Fibroblast of gingiva (primary cell): ENCODE results near the gene SPIN3.
A peak's percentile ranks its signal among the peaks of the same experiment; 100 is the strongest.
"Not testable (repeated sequence)": the region's sequence is repeated elsewhere in the genome, so short reads cannot be mapped to it uniquely, and the experiment has no call there.

Experiments
- DNase-seq: peaks from one replicate; pipeline ENCODE4 v3.0.0-alpha.2; 2011; ENCODE audit warnings: low read depth

SPIN3 gene

DNA sequence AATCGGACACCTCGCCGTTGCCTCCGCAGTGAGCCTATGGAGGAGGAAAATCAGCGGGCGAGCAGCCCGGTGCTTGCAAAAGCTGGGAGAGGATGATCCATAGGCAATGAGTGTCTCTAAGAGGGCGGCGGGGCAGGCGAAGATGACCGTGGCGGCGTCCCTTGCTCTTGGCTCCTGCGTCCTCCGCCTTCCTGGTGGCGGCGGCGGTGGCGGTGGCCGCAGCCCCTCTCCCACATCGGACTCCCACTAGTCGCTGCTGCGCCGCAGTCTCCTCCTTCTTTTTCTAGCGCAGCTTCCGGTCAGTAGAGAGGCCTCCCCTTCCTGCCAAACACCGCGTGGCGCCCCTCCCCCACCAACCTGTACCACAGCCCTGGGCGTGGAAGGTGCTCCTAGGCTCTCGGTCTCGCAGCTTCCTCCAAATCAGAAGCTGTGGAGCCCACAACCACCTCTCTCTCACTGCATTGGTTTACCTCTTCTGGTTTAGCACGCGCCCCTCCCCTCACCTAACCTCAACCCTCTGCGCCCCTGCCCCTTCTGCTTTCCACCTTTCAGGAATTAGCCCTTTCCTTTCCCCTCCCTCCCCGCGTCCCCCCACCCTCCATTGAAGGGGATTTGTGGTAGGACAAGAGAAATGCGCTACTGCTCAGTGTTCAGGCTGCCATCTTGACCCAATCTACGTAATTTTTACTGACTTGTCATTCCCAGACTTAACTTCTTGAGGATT, at the start of gene SPIN3:
TSS of gene SPIN3 (minus strand) at position 271 of the 724 bp plus-strand sequence. CDS start 594 bp downstream, outside the sequence.
- peak; percentile 53 for DNase-seq

DNA sequence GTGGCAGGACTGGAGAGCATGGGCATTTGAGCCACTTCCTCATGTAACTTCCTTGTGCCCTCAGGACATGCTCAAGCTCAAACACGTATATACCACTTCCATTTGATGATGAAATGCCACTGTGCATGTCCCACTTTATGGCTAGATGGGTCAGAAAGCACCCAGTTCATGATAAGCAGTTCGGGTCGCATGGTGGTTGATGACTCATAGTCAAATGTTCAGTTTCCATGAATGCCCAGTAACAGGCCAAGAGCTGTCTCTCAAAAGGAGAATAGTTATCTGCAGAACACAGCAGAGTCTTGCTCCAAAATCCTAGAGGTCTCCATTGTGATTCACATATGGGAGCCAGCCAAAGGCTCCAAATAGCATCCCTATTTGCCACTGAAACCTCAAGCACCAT, 48.9 kb upstream of the SPIN3 start:
- DNase-seq, result no peak

DNA sequence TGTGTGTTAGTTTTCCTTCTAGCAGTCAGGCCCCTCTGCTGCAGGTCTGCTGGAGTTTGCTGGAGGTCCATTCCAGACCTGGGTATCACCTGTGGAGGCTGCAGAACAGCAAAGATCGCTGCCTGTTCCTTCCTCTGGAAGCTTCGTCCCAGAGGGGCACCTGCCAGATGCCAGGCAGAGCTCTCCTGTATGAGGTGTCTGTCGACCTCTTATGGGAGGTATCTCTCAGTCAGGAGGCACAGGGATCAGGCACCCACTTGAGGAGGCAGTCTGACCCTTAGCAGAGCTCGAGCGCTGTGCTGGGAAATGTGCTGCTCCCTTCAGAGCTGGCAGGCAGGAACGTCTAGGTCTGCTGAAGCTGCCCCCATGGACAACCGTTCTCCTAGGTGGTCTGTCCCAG, 41.9 kb upstream of the SPIN3 start:
- DNase-seq, result not testable (repeated sequence)

DNA sequence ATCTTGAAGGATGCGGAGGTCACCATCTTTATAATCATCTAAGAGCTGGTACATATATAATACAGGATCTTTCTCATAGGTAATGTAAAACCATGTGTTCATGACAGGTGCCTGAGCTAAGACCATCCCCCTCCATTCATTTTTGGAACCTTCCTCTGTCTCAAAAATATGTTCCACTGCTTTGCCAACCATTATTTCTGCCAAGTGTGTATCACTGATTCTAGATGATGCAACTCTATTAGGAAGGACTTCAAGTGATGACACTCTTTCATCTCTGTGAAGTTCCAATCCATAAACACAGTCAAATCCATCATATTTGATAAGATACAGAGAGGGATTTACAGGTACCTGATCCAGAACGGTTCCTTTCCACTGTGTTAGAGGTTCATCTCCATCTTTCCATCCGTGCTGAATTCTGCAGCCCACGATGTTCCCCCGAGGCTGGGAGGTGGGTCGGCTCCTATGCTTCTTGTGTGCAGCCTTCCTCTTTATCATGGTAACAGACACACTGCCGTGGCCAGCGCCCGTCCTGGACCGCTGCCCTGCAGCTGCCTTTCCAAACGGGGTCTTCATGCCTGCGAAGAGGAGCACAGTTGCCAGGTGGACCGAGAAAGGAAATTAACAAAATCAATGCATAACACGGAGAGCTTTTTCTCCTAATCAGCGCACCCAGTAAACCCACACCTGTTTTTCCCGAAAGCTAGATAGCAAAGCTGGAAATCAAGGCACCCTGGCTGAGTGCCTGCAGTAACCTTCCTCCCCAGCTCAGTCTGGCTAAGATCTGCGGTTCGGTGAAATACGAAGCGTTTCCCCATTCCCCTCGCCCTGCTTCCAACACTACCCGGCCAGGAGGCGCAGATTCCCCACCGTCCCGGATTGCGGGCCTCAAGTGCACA, 718 bp downstream of the SPIN3 start:
- DNase-seq, result peak; percentile 0

DNA sequence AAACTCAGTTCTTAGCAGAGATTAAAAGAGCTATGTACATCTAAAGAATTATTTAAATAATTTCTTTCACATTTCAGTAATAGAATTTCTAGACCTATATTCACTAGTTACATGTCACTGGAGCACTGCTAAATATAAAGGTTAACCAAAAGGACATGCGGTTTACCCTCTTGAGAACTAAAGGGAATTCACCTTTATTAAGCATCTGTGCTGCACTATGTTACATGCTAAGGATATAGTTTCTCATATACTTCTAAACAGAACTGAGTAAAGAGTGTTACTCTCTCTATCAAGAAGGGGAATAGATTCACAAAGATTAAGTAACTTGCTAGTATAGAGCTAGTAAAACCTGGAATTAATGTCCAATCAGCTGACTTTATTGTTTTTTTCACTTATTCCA, 7.6 kb downstream of the SPIN3 start:
- no peak for DNase-seq

DNA sequence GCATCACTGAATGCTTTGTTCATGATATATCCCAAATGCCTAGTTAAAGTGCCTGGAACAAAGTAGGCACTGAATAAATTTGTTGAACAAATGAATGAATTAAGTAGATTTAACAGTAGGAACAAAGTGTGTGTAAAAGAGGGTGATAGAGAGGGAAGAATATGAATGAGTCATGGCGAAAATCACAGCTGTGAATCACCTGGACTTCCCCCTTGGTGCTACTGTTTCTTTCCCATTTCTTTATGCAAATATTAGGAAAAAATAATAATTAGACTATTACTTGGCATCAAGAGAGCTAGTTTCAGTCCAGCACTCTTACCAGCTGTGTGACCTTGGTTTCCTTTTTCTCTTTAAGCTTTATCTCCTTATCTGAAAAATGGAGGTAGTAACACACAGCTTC, 9.2 kb downstream of the SPIN3 start:
- no peak for DNase-seq

DNA sequence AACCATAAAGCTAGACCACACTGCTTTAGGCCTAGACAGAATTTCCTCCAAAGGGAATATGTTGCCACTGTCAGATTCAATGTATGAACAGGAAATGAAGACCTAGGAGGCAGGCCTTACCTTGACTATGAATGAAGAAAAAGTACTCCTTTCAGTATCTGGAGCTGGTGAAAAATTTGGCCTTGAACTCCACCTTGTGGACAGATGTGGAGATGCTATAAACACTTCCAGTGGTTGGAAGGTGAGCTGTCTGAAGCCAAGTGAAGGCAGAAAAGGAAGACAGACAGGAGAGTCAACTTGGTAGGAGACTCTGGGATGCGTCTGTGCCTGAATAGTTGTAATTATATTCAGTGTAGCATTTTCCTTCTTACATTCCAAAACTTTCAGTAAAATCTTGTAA, 17.2 kb downstream of the SPIN3 start:
- DNase-seq, result peak; percentile 3

DNA sequence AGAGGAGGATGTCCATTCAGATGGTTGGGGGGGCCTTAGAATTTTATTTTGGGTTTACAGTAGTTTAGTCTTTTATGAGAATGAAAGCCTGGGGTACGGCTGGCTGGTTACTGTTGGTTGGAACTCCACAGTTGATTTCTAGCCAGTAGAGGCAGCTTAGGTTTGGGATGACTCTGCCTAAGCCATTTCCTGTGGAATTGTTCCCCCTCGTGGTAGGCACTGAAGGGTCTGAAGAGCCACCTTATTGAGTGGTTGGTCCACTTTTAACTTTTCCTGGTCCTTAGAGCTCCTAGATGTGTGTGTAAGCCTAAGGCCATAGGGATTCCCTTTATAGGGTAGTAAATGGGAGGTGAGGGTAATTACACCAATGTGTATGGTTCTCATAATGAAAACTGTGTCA, 19.7 kb downstream of the SPIN3 start:
- no peak for DNase-seq

DNA sequence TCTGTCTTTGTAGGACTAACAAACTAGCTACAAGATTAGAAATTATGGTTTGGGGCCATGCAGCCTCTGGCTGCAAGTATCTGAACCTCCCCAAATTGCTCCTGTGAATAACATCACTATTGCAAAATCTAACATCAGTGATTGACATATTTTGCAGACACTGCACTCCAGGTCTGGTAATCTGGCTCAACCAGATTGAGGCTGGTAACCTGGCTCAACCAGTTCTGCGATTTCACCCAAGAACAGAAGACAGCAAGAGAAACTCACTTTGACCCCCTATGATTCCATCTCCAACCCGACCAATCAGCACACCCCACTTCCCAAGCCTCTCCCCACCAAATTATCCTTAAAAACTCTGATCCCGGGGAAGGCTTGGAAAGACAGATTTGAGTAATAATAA, 20.9 kb downstream of the SPIN3 start:
- no peak for DNase-seq

DNA sequence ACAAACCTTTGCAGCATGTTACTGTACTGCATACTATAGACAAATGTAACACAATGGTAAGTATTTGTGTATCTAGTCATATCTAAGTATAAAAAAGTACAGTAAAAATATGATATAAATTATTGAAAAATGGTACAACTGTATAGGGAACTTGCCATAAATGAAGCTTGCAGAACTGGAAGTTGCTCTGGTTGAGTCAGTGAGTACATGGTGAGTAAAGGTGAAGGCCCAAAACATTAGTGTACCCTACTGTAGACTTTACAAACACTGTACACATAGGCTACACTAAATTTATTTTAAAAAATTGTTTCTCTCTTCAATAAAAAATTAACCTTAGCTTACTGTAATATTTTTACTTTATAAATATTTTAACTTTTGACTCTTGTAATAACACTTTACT, 25.8 kb downstream of the SPIN3 start:
- DNase-seq, result no peak

DNA sequence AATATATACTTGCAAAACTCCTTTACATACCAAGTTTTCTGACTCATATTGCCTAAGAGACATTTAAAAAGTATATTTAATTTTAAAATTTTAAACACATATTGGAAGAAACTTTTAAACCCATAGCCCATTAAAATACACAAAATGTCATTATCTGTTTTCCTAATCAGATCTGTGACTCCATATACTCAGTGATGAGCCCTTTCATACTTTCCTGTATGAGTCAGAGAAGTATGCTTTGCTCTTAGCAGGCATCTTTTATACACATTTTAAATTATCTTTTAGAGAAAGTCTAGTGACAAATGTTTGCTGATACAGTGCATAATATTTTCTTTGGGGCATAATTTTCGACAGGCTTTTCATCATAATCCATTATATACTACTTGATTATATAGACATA, 26.4 kb downstream of the SPIN3 start:
- DNase-seq, result no peak

DNA sequence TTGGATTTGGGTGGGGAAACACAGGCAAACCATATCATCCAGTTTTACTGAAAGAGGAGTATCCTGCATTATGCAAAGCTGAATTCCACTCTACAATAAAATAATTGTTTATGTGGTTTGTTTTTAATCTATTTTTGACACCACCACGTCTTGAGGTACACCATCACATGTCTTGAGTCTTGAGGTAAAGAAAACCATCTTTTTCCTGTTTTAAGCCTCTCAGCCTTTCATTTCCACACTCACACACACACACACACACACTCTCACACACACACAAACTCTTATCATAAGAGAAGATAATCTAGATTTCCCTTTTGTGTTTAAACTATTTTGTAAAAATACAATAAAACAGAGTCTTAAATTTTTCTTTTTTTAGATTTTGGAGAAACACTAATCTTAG, 32.0 kb downstream of the SPIN3 start:
- DNase-seq, result no peak

DNA sequence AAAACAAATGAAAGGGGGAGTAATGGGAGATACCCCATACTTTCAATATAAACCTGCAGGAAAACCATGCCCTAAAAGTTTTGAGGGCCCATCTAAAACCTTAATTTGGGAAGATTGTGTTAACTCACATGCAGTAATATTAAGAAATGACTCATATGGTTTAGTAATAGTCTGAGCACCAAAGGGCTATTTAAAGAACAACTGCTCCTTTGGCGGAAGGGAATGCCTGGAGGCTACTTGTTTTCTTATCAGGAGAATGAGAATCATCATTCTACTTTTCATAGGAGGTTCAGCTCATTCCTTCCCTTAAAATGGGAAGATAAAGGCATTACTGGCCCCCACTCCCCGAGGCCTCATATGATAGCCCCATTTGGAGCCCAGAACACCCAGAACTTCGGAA, 47.6 kb downstream of the SPIN3 start:
- peak; percentile 4 for DNase-seq

DNA sequence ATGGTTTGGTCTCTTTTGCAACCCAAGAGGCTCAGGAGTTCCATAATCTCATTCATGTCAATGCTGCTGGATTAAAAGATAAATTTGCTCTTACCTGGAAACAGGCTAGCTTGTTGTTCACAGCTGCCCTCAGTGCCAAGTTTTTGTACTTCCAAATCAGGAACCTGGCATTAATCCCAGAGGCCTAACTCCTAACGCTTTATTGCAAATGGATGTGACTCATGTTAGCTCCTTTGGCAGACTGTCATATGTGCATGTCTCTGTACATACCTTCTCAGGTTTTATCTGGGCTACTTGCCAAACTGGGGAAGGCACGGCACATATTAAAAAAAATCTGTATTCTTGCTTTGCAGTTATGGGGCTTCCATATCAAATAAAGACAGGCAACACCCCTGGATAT, 49.1 kb downstream of the SPIN3 start:
- DNase-seq, result peak; percentile 72

DNA sequence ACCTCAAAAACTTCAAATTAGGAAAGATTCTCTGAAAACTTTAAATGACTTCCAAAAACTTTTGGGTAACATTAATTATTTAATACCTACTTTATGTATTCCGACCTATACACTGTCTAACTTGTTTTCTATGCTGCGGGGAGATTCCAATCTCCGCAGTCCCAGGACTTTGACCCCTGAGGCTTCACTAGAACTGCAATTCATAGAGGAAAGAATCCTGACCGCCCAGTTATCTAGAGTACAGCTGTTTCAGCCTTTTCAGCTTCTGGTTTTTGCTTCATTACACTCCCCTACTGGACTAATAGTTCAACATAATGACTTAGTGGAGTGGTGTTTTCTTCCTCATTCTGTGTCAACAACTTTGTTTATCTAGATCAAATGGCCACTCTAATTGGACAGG, 50.1 kb downstream of the SPIN3 start:
- not testable (repeated sequence) for DNase-seq

DNA sequence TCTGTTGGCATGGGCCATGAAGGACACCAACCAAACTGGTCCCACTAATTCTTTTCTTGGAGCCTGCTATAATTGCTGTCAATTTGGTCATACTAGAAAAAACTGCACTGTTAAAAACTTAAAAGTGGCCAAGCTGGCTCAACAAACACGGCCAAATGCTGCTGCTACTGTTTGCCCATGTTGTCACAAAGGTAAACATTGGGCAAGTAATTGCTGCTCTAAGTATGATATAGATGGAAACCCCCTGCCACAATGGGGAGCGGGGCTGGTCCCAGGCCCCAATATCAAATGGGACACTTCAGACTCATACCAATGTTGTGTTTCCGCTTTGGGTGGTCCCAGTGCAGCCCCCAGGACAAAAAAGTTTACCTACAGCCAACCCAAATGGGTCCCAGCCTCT, 52.1 kb downstream of the SPIN3 start:
- no peak for DNase-seq
